Measurements from ENCODE around the gene CCDC159.
"Not testable (repeated sequence)": the region's sequence is repeated elsewhere in the genome, so short reads cannot be mapped to it uniquely, and the experiment has no call there.

The CCDC159 gene

GRCh38 chr19:11370744-11371143 lies 24.4 kb downstream of the CCDC159 start:
- no peak for DNase-seq

- no peak for DNase-seq
Measured at GRCh38 chr19:11373166-11373884, 27.0 kb downstream of the CCDC159 start.

- DNase-seq = no peak
Measured at GRCh38 chr19:11373885-11374432, 27.6 kb downstream of the CCDC159 start.

- DNase-seq = peak; percentile 98
Measured at GRCh38 chr19:11374433-11375142, 28.3 kb downstream of the CCDC159 start, which contains the start of gene SWSAP1. TSS of gene SWSAP1 (plus strand) at chr19:11374666. CDS start at chr19:11374681, 15 bp downstream.

GRCh38 chr19:11375143-11375948 lies 29.0 kb downstream of the CCDC159 start:
- DNase-seq = no peak

GRCh38 chr19:11377237-11377636 lies 30.9 kb downstream of the CCDC159 start:
- DNase-seq = no peak

GRCh38 chr19:11377756-11378155 lies 31.4 kb downstream of the CCDC159 start:
- no peak for DNase-seq

GRCh38 chr19:11378319-11379189 lies 32.2 kb downstream of the CCDC159 start:
- no peak for DNase-seq

GRCh38 chr19:11379269-11379845 lies 33.0 kb downstream of the CCDC159 start:
- DNase-seq = not testable (repeated sequence)

- DNase-seq = no peak
Measured at GRCh38 chr19:11379857-11380350, 33.6 kb downstream of the CCDC159 start.

- DNase-seq = peak; percentile 81
Measured at GRCh38 chr19:11380653-11381537, 34.6 kb downstream of the CCDC159 start.

GRCh38 chr19:11382898-11383705 lies 36.8 kb downstream of the CCDC159 start:
- DNase-seq = no peak

GRCh38 chr19:11383706-11384048 lies 37.4 kb downstream of the CCDC159 start:
- no peak for DNase-seq

- DNase-seq = no peak
Measured at GRCh38 chr19:11384778-11385129, 38.4 kb downstream of the CCDC159 start.

GRCh38 chr19:11387162-11388034 lies 41.1 kb downstream of the CCDC159 start:
- no peak for DNase-seq

GRCh38 chr19:11390359-11390758 lies 44.0 kb downstream of the CCDC159 start:
- DNase-seq = no peak

GRCh38 chr19:11390933-11391680 lies 44.8 kb downstream of the CCDC159 start:
- DNase-seq = no peak

- DNase-seq = no peak
Measured at GRCh38 chr19:11397089-11397610, 50.8 kb downstream of the CCDC159 start.

Data from SIG-M5 (cell line).